GM12864 (cell line): ENCODE measurements around the gene EGFR.

Source experiments
- DNase-seq: peaks from one replicate; pipeline ENCODE4 v3.0.0-alpha.2; 2011; ENCODE audit warnings: low read depth
- H3K4me3 ChIP-seq: 2 replicates; pipeline ENCODE4 v1.5.1; 2011; ENCODE audit warnings: mild to moderate bottlenecking, low read depth, low read length, control low read depth
- TF ChIP-seq, protein P1 (sequence below): IDR thresholded peaks from 2 replicates; pipeline ENCODE4 v1.5.1; 2011; ENCODE audit warnings: low read depth, mild to moderate bottlenecking, moderate library complexity, low read length, control low read depth, inconsistent platforms; ENCODE audit errors: missing control alignments

Gene EGFR

DNA sequence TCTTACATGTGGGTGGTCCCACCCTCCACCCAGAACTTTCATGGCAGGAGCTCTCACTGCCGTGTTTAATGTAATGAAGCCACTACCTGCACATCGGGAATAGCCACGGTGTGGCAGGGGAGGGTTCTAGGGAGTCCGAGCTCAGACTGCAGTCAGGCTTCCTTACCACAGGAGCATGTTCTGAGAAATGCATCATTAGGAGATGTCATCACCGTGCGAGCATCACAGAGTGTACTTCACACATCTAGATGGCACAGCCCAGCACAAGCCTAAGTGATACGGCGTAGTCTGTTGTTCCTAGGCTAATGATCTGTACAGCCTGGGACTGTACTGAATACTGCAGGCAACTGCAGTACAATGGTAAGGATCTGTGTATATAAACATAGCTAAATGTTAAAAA lies 193.4 kb downstream of the EGFR start:
- no peak overlapping the region for H3K4me3 ChIP-seq
- no peak for DNase-seq
- TF ChIP-seq, protein P1, sequence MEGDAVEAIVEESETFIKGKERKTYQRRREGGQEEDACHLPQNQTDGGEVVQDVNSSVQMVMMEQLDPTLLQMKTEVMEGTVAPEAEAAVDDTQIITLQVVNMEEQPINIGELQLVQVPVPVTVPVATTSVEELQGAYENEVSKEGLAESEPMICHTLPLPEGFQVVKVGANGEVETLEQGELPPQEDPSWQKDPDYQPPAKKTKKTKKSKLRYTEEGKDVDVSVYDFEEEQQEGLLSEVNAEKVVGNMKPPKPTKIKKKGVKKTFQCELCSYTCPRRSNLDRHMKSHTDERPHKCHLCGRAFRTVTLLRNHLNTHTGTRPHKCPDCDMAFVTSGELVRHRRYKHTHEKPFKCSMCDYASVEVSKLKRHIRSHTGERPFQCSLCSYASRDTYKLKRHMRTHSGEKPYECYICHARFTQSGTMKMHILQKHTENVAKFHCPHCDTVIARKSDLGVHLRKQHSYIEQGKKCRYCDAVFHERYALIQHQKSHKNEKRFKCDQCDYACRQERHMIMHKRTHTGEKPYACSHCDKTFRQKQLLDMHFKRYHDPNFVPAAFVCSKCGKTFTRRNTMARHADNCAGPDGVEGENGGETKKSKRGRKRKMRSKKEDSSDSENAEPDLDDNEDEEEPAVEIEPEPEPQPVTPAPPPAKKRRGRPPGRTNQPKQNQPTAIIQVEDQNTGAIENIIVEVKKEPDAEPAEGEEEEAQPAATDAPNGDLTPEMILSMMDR = no peak

DNA sequence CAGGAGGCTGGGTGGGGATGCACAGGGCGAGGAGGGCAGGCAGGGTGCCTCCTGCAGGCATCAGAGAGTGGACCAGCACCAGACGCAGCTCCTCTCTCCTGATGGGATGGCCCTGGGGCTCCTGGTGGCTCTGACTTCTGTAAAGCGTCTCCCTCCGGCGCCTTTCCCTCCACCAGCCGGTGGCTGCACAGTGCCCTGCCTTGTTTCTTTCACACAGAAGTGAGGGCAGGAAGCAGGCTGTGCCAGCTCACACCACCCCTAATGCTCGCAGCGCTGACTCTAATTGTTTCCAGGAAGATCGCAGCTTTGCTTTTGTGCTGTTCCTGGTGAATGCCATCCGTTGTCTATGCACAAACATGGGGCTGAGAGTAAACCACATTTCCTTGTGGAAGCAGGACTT lies 194.0 kb downstream of the EGFR start:
- no peak for DNase-seq
- H3K4me3 ChIP-seq = no peak overlapping the region
- TF ChIP-seq, protein P1 = no peak

DNA sequence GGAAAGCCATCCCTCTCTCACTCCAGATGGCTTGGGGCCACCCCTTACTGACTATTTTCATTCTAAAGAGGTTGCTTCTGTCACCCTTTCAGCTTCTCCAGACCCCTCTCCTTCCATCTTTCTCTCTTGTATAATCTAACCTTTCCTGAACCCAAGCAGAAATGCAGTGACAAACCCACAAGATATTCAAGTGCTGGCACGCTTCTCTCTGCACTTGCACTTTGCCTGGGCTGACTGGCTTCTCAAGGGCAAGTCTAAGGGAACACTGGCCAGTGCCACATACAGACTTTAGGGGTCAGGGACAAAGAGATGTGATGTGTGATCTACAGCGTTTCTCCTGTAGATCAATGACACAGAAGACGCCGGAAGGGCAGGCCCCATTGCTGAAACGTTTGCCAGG lies 195.9 kb downstream of the EGFR start:
- TF ChIP-seq, protein P1 = no peak
- no peak for DNase-seq
- H3K4me3 ChIP-seq = no peak overlapping the region

DNA sequence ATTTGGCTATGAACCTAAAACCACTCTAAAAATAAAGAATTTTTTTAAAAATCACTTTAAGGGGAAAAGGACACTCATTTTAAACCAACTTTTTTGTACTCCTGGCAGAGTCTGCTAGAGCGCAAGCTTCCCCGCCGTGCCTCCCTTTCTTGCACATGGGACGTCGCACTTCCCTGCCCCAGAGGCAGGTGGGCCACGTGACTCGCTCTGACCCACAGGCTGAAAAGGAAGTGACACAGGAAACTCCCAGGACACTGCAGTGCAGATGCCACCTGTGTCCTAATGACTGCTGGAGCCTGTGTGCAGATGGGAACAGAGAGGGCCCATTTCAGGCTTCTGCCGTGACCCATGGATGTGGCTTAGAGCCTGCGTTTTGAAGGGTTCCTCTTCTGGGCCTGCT lies 204.2 kb downstream of the EGFR start:
- TF ChIP-seq, protein P1 = no peak
- H3K4me3 ChIP-seq = no peak overlapping the region
- DNase-seq = no peak

DNA sequence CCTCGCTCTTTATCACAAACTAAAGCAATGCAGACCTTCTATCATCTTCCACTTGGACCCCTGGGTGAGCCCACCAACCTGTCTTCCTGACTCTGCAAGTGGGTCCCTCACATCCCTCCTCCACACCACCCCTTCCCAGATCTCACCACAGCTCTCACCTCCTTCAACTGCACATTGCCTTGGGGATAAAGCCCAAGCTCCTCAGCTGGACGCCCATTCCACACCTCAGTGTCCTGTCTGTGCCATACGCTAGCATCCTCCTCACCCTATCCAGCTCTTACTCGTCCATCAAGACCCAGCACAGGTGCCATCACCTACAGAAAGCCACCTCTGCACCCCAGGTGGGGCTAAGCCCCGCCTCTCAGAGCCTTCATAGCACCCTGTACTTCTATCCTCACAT lies 205.3 kb downstream of the EGFR start:
- H3K4me3 ChIP-seq = no peak overlapping the region
- TF ChIP-seq, protein P1 = no peak
- DNase-seq = no peak

DNA sequence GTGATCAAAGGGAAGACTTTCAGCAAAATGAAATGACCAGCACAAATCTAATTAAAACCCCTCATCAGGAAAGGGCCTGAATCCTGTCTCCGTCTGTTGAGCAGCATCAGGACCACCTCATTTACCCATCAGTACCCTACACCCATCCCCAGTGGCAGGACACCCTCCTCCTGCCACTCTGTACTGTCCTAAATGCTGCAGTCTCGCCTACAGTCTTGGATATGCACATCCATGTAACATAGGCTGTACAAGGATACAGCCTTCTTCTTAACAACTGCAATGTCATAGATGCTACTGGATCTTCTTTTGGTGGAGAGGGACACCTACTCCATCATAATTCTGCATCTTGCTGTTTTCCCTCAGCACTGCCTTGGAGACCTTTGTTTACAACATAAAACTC lies 206.0 kb downstream of the EGFR start:
- TF ChIP-seq, protein P1 = no peak
- H3K4me3 ChIP-seq = no peak overlapping the region
- DNase-seq = no peak

DNA sequence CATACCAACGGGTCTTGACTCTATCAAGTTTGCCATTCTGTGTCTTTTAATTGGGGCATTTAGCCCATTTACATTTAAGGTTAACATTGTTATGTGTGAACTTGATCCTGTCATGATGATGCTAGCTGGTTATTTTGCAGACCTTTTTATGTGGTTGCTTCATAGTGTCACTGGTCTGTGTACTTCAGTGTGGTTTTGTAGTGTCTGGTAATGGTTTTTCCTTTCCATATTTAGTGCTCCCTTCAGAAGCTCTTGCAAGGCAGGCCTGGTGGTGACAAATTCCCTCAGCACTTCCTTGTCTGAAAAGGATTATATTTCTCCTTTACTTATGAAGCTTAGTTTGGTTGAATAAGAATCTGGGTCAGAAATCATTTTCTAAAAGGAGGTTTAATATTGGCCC lies 211.2 kb downstream of the EGFR start:
- H3K4me3 ChIP-seq = no peak overlapping the region
- TF ChIP-seq, protein P1 = no peak
- DNase-seq = no peak
